ENCODE data around the gene AGPAT3.

AGPAT3 gene

DNA sequence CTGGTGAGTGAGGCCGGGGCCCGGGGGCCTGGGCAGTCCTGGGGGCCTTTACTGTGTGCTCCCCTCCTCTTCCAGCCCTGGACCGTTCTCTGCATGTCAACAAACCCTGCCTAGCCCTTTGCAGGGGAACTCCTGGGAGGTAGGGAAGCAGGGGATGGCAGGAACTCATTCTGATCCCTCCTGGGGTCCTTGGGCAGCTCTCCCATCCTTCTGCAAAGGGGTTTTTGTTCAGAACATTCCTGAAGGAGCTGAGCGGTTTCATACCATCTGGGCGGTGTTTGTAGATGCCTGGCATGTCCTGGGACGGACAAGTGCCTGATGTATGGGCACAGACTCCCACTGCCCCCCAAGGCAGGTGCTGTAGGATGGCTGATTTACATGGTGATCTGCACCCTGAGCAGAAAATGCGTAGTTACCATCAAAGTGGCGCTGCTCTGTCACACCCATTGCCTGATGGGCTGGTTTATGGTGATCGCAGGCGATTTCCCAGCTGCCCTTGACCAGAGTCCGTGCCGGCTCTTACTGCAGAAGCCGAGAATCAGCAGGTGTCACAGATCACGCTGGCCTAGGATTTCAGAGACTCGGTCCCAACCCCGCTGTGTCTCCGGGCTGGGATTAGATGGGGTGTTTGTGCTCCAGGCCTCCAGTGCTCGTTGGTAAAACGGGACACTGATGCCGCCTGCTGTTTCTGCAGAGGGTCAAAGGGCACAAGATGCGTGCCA lies 75.5 kb downstream of the AGPAT3 start:
- H3F3A ChIP-seq (ENCODE audit: control insufficient read depth, insufficient read depth), result peaks cover 6% of the 10 kb centered on the region
- no peaks in the 10 kb centered on the region for H3K36me3 ChIP-seq (ENCODE audit: control insufficient read depth, low read length)
- no peaks in the 10 kb centered on the region for H4K20me1 ChIP-seq (ENCODE audit: control insufficient read depth, insufficient read depth, low read depth, low read length)
- peaks cover 23% of the 10 kb centered on the region for H3K4me1 ChIP-seq (ENCODE audit: control insufficient read depth, low read length)
- H3K9me3 ChIP-seq (ENCODE audit: control insufficient read depth, insufficient read depth, low read length), result no peaks in the 10 kb centered on the region
- peaks cover 6% of the 10 kb centered on the region for H3K79me2 ChIP-seq (ENCODE audit: control insufficient read depth, low read length)
- no peak for TF ChIP-seq EZH2phosphoT487 (IDR thresholded peaks at IDR 0.05; ENCODE audit: borderline replicate concordance, low read length)
- TF ChIP-seq, protein P1, sequence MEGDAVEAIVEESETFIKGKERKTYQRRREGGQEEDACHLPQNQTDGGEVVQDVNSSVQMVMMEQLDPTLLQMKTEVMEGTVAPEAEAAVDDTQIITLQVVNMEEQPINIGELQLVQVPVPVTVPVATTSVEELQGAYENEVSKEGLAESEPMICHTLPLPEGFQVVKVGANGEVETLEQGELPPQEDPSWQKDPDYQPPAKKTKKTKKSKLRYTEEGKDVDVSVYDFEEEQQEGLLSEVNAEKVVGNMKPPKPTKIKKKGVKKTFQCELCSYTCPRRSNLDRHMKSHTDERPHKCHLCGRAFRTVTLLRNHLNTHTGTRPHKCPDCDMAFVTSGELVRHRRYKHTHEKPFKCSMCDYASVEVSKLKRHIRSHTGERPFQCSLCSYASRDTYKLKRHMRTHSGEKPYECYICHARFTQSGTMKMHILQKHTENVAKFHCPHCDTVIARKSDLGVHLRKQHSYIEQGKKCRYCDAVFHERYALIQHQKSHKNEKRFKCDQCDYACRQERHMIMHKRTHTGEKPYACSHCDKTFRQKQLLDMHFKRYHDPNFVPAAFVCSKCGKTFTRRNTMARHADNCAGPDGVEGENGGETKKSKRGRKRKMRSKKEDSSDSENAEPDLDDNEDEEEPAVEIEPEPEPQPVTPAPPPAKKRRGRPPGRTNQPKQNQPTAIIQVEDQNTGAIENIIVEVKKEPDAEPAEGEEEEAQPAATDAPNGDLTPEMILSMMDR (IDR thresholded peaks at IDR 0.05; ENCODE audit: low read depth, low read length, poor library complexity, severe bottlenecking), result no peak
- H3K9me2 ChIP-seq (replicated peaks; ENCODE audit: control insufficient read depth, low read length), result no peaks in the 10 kb centered on the region
- no peak overlapping the region for H3K4me3 ChIP-seq (ENCODE audit: low read length)
- H3K27ac ChIP-seq (ENCODE audit: low read depth, low read length), result no peak overlapping the region
- H3K4me2 ChIP-seq (ENCODE audit: low read length), result no peak overlapping the region
- H3K27me3 ChIP-seq (ENCODE audit: control insufficient read depth, low read length), result no peaks in the 10 kb centered on the region

DNA sequence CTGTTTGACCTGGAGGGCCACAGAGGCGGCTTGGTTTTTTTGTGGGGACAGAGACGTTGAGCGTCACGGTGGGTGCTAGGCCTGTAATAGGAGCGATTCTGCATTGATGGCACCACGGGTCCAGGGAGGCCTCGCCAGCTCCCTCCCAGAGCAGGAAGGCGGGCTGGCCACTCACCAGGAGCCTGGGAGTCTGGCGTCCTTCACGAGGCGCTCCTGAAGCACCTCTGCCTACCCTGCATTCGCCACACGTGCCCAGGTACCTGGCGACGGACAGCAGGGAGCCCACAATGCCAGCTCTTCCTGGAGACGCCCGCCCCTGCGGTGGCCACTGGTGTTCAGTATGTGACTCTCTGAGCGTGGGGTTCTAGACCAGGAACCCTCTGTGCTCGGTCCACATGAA lies 77.2 kb downstream of the AGPAT3 start:
- Histone ChIP-seq H3K36me3 (ENCODE audit: control insufficient read depth, low read length) (no peaks in the 10 kb centered on the region), H3K4me3 (ENCODE audit: low read length) (no peak overlapping the region), H3K9me2 (replicated peaks; ENCODE audit: control insufficient read depth, low read length) (no peaks in the 10 kb centered on the region), H3K27me3 (ENCODE audit: control insufficient read depth, low read length) (no peaks in the 10 kb centered on the region), H3K79me2 (ENCODE audit: control insufficient read depth, low read length) (peaks cover 6% of the 10 kb centered on the region), H3K4me1 (ENCODE audit: control insufficient read depth, low read length) (peaks cover 21% of the 10 kb centered on the region), H3K4me2 (ENCODE audit: low read length) (no peak overlapping the region), H3F3A (ENCODE audit: control insufficient read depth, insufficient read depth) (peaks cover 6% of the 10 kb centered on the region), H4K20me1 (ENCODE audit: control insufficient read depth, insufficient read depth, low read depth, low read length) (no peaks in the 10 kb centered on the region), H3K27ac (ENCODE audit: low read depth, low read length) (no peak overlapping the region), H3K9me3 (ENCODE audit: control insufficient read depth, insufficient read depth, low read length) (no peaks in the 10 kb centered on the region)
- TF ChIP-seq, protein P1 (IDR thresholded peaks at IDR 0.05; ENCODE audit: low read depth, low read length, poor library complexity, severe bottlenecking), result no peak
- TF ChIP-seq EZH2phosphoT487 (IDR thresholded peaks at IDR 0.05; ENCODE audit: borderline replicate concordance, low read length), result no peak

DNA sequence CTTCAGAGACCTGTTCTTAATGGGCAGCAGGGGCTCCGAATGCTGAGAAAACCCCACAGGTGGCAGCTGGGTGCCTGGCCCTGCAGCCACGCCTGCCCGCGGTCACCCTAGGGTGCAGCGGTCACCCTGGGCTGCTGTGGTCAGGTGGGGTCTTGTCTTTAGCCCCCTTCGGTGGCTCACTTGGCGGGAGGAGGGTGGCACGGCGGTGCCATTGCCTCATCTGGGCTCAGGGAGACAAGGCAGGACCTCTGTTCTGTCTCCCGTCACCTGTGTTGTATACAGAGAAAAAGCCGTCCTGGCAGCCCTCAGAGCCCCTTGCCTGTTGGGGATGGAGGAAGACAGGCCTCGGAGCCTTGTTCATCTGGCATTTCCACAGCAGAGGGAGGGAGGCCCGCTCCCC lies 77.6 kb downstream of the AGPAT3 start:
- no peaks in the 10 kb centered on the region for H4K20me1 ChIP-seq (ENCODE audit: control insufficient read depth, insufficient read depth, low read depth, low read length)

More for the DNA sequence above, 77.6 kb downstream of the AGPAT3 start:
- Histone ChIP-seq H3K79me2 (ENCODE audit: control insufficient read depth, low read length) (peaks cover 6% of the 10 kb centered on the region), H3K4me3 (ENCODE audit: low read length) (no peak overlapping the region), H3K9me3 (ENCODE audit: control insufficient read depth, insufficient read depth, low read length) (no peaks in the 10 kb centered on the region), H3K27me3 (ENCODE audit: control insufficient read depth, low read length) (no peaks in the 10 kb centered on the region), H3K9me2 (replicated peaks; ENCODE audit: control insufficient read depth, low read length) (no peaks in the 10 kb centered on the region), H3K4me1 (ENCODE audit: control insufficient read depth, low read length) (peaks cover 17% of the 10 kb centered on the region), H3K27ac (ENCODE audit: low read depth, low read length) (no peak overlapping the region), H3F3A (ENCODE audit: control insufficient read depth, insufficient read depth) (peaks cover 3% of the 10 kb centered on the region), H3K36me3 (ENCODE audit: control insufficient read depth, low read length) (no peaks in the 10 kb centered on the region), H3K4me2 (ENCODE audit: low read length) (no peak overlapping the region)
- no peak for TF ChIP-seq EZH2phosphoT487 (IDR thresholded peaks at IDR 0.05; ENCODE audit: borderline replicate concordance, low read length)
- TF ChIP-seq, protein P1 (IDR thresholded peaks at IDR 0.05; ENCODE audit: low read depth, low read length, poor library complexity, severe bottlenecking), result no peak
